ENCODE data around the gene GLA. TPM values are rescaled to one million over a fixed set of nuclear protein-coding genes. Genes with fewer than 3 reads are reported as not detected.

Gene GLA
- total RNA-seq, result 18.7 TPM

DNA sequence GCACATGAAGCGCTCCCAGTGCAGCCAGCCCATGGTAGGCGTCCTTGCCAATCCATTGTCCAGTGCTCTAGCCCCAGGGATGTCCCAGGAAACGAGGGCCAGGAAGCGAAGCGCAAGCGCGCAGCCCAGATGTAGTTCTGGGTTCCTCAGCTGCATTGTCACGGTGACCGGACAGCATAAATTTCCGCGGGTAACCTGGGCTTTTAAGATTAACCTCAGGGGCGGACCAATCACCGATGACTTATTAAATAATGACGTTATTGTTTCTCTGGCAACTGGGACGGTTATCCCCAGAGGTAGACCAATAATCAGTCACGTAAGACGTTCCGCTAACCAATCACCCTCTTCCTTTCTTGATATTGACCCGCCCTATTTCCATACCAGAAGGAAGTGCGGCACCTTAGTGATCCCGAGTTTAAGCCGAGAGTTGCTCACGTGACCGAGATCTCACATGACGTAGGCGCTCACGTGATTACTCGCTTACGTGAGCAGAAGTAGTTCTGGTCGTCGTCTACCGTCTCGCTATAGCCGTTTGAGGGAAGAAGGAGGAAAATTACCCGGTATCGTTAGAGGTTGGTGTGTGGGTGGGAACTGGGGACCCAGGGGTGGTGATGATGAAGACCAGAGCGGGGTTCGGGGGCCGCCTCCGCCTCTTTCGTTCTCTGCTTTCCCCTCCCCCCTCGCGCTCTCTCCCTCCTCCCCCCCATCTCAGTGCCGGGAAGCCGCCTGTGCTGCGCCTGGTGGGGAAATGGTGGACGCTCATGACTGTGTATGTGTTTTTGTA lies at the start of gene GLA, which contains the start of gene HNRNPH2:
Gene GLA, minus strand, starts transcription at position 178 of the 784 bp plus-strand sequence. Its CDS starts 22 bp downstream, at position 156.
Gene HNRNPH2, plus strand, starts transcription at position 475 of the 784 bp plus-strand sequence. CDS start 3,767 bp downstream, outside the sequence.

DNA sequence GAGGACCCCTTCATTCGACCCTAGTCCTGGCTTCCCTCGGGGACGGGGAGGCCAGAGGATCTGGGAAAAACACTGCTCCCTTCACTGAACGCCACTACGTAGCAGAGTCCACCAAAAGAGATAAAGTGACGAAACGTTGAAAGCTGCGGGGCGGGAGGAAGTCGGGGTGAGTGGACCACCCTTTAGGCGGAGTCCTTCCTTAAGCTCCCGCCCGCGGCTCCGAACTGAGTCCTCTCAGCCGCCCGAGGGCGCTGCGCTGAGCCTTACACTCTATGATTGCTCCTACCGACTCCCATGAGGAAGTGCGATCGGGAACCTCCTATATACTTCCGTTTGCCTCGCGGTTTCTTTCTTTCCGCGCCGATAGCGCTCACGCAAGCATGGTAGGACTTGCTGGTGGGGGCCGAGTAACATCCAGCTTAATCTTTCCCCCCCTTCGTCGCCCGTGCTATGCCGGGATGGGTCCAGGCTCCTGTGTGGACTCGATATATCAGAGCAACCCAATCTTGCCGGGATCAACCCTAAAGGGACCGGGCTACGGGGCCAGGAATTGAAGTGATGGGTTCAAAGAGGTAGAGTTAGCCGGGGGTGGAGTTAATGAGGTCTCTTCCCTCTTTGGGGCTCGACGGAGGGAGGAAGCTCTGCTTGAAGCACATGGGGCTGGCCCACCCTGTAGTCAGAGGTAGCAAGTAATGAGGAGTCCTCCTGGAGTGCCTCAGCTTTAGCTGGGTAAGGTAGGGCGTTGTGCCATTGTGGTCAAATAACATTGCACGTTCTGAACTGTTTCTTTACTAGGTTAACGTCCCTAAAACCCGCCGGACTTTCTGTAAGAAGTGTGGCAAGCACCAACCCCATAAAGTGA lies 16.8 kb downstream of the GLA start, which contains the start of gene RPL36A:
Gene RPL36A, plus strand, starts transcription at position 348 of the 862 bp plus-strand sequence. Its CDS starts 33 bp downstream, at position 381.

DNA sequence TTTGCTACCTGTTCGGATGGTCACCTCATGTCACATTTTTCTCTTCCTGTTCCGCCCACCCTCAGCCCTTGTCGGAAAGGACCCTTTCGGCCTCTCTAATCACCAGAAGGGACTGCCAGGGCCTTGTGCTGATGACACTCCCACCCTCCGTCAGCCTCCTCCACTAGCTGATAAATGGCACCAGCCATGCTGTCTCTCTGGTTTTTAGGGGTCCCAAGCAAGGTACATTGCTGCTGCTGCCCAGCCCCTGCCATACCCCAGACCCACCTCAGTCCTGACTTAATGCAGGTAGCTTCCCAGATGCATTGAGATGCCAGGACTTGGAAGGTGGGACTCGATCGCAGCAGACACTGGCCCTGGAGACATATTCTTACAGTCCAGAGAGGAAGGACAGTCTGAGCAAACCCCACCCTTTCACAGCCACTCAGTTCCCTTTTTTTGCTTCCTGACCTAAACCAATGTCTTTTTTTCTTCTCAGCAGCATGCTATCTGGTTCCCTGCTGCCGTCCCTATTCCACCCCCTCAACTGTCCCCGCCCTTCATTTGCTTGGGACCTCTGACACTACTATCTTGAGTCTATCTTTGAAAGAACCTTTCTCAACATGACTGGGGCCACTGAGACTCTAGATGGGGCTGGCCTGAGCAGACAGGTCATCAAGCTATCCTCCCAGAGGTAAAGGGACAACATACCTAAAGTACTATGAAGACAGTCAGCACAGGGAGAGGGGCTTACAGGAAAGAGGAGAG lies 21.8 kb downstream of the GLA start, which contains the start of gene BTK:
Gene BTK, minus strand, starts transcription at position 397 of the 747 bp plus-strand sequence. CDS start 10,907 bp downstream, outside the sequence.

GRCh38 chrX:101348452-101349192 lies 59.1 kb downstream of the GLA start, which contains the start of gene TIMM8A:
Gene TIMM8A, minus strand, starts transcription at chrX:101348742. Its CDS starts 78 bp downstream, at chrX:101348664.

Other genes with a start within 250 kb of the GLA start
- 3.7 TPM for gene DRP2, start 188.1 kb downstream of the GLA start, total RNA-seq
- gene TAF7L, start 116.6 kb downstream of the GLA start, total RNA-seq, result not detected
- gene TIMM8A, start 59.2 kb downstream of the GLA start, total RNA-seq, result 8.2 TPM
- 3.1 TPM for gene BTK, start 21.7 kb downstream of the GLA start, total RNA-seq
- gene RPL36A, start 16.9 kb downstream of the GLA start, total RNA-seq, result 934 TPM
- gene HNRNPH2, start 297 bp upstream of the GLA start, total RNA-seq, result 86.1 TPM
- gene ARMCX4, start 77.5 kb upstream of the GLA start, total RNA-seq, result 23.3 TPM
- 73.6 TPM for gene ARMCX1, start 142.6 kb upstream of the GLA start, total RNA-seq
- gene ARMCX6, start 210.1 kb upstream of the GLA start, total RNA-seq, result 38.4 TPM
- 103 TPM for gene ARMCX3, start 215.2 kb upstream of the GLA start, total RNA-seq